ENCODE data around the gene OTOF. TPM values are rescaled to one million over a fixed set of nuclear protein-coding genes. Genes with fewer than 3 reads are reported as not detected.

OTOF gene
- total RNA-seq, 1 experiment from 2014 or later: 0.26 TPM

- TF ChIP-seq CDX4 (CRISPR knock-in tag; IDR thresholded peaks at IDR 0.05; ENCODE audit: borderline replicate concordance): no peak
- no peak for TF ChIP-seq MAX (CRISPR knock-in tag; IDR thresholded peaks at IDR 0.05)
- no peak for TF ChIP-seq IRF2 (CRISPR knock-in tag; IDR thresholded peaks at IDR 0.05; ENCODE audit: borderline replicate concordance, low read depth)
- TF ChIP-seq MXD4 (CRISPR knock-in tag; IDR thresholded peaks at IDR 0.05; ENCODE audit: borderline replicate concordance): no peak
- TF ChIP-seq SOX15 (CRISPR knock-in tag; IDR thresholded peaks at IDR 0.05): no peak
Measured at GRCh38 chr2:26423750-26424149, 54.2 kb downstream of the OTOF start (continued).

- no peak for DNase-seq (ENCODE audit: low spot score)
- Mint-ChIP-seq H3K4me1 (peaks cover 14% of the 10 kb centered on the region), H3K27ac (peak overlapping the region; percentile 44; the same call in 1 of the 2 replicates)
Measured at GRCh38 chr2:26422947-26423629, 54.8 kb downstream of the OTOF start.

GRCh38 chr2:26421961-26422360, 56.0 kb downstream of the OTOF start:
- H3K27me3 Mint-ChIP-seq (ENCODE audit: low read depth): no peaks in the 10 kb centered on the region; the same call in 1 of the 2 replicates
- no peak for TF ChIP-seq ZNF121 (CRISPR knock-in tag; IDR thresholded peaks at IDR 0.05)
- no peak for TF ChIP-seq E2F1 (CRISPR knock-in tag; IDR thresholded peaks at IDR 0.05)
- no peak for TF ChIP-seq TEAD1 (CRISPR knock-in tag; IDR thresholded peaks at IDR 0.05)
- TF ChIP-seq NFE2L1 (CRISPR knock-in tag; IDR thresholded peaks at IDR 0.05): no peak
- TF ChIP-seq EMX1 (CRISPR knock-in tag; IDR thresholded peaks at IDR 0.05): no peak
- no peak for TF ChIP-seq HMGXB4 (CRISPR knock-in tag; IDR thresholded peaks at IDR 0.05)
- no peak for TF ChIP-seq ERG (CRISPR knock-in tag; IDR thresholded peaks at IDR 0.05)
- no peak for TF ChIP-seq FOXP4 (CRISPR knock-in tag; IDR thresholded peaks at IDR 0.05)
- no peak for TF ChIP-seq ZNF317 (CRISPR knock-in tag; IDR thresholded peaks at IDR 0.05; ENCODE audit: borderline replicate concordance, low read depth)
- TF ChIP-seq CREB1 (CRISPR knock-in tag; IDR thresholded peaks at IDR 0.05): no peak
- ChIA-PET CTCF (interaction anchor here (1.8 kb wide), 1 partner anchor 38 kb away, joined by 6 read pairs; no protein-coding TSS in a partner anchor), POLR2A (no interaction called here)
- H3K4me3 Mint-ChIP-seq: no peak overlapping the region
- H3K36me3 Mint-ChIP-seq: no peaks in the 10 kb centered on the region
- H3K27ac Mint-ChIP-seq: no peak overlapping the region
- ATAC-seq (no peak), DNase-seq (ENCODE audit: low spot score) (no peak)
- H3K9me3 Mint-ChIP-seq: peaks cover 6% of the 10 kb centered on the region
- peaks cover 14% of the 10 kb centered on the region for H3K4me1 Mint-ChIP-seq

More at GRCh38 chr2:26422947-26423629, 54.8 kb downstream of the OTOF start:
- H3K4me3 Mint-ChIP-seq: no peak overlapping the region
- TF ChIP-seq CDX4 (CRISPR knock-in tag; IDR thresholded peaks at IDR 0.05; ENCODE audit: borderline replicate concordance): no peak
- TF ChIP-seq E2F5 (CRISPR knock-in tag; IDR thresholded peaks at IDR 0.05): no peak
- TF ChIP-seq FOXJ3 (CRISPR knock-in tag; IDR thresholded peaks at IDR 0.05; ENCODE audit: borderline replicate concordance): no peak
- TF ChIP-seq ATF3 (CRISPR knock-in tag; conservative IDR thresholded peaks at IDR 0.05): no peak
- no peaks in the 10 kb centered on the region for H3K36me3 Mint-ChIP-seq
- CTCF ChIA-PET: interaction anchor here (0.6 to 1.8 kb wide), 10 partner anchors 36 to 256 kb away, joined by 3 to 6 read pairs (median 3); partner anchors contain the start of gene SELENOI
- POLR2A ChIA-PET: interaction anchor here (0.6 to 1.0 kb wide), 3 partner anchors 17 to 41 kb away, joined by 3 to 4 read pairs (median 3); no protein-coding TSS in a partner anchor
- H3K9me3 Mint-ChIP-seq: peaks cover 6% of the 10 kb centered on the region
- no peaks in the 10 kb centered on the region; the same call in 1 of the 2 replicates for H3K27me3 Mint-ChIP-seq (ENCODE audit: low read depth)
- peak; percentile 77 for ATAC-seq
